ENCODE measurements around the gene GNAI3.

- peak; percentile 74 to 85 for TF ChIP-seq CTCF (conservative IDR thresholded peaks at IDR 0.05 in 1 of 2, IDR thresholded peaks at IDR 0.05 in 1 of 2; ENCODE audit: low read depth in 1 of 2, low read length in 2 of 2)
- no peak for TF ChIP-seq EZH2 (IDR thresholded peaks at IDR 0.05; ENCODE audit: low read length, missing control alignments)
Observed at GRCh38 chr1:109643385-109644230, 95.2 kb downstream of the GNAI3 start.
